IPS-18c (cell line): ENCODE measurements around the gene BARHL2.

ENCODE experiments used
- H3K4me3 ChIP-seq: 2 replicates; pipeline ENCODE4 v1.7.0; 2013; ENCODE audit warnings: low read depth, mild to moderate bottlenecking, low read length, moderate library complexity; ENCODE audit not compliant: insufficient read depth
- H3K9me3 ChIP-seq: one replicate; pipeline ENCODE4 v1.6.1; 2013; ENCODE audit warnings: mild to moderate bottlenecking, low read length, moderate library complexity; ENCODE audit not compliant: control insufficient read depth, insufficient read depth

BARHL2 gene

GRCh38 chr1:90675161-90675847, 41.8 kb downstream of the BARHL2 start:
- Histone ChIP-seq H3K9me3 (no peaks in the 10 kb centered on the region), H3K4me3 (no peak overlapping the region)

GRCh38 chr1:90671741-90672140, 45.4 kb downstream of the BARHL2 start:
- H3K9me3 ChIP-seq = no peaks in the 10 kb centered on the region
- H3K4me3 ChIP-seq = no peak overlapping the region

GRCh38 chr1:90671251-90671650, 45.9 kb downstream of the BARHL2 start:
- no peaks in the 10 kb centered on the region for H3K9me3 ChIP-seq
- no peak overlapping the region for H3K4me3 ChIP-seq
